B cell (primary cell): ENCODE data around the gene ZNF302.

ENCODE experiments used
- EZH2 ChIP-seq: IDR thresholded peaks from 2 replicates; pipeline ENCODE4 v1.6.1; 2012; ENCODE audit warnings: borderline replicate concordance, low read depth, mild to moderate bottlenecking, moderate library complexity, low read length; ENCODE audit not compliant: insufficient read depth, poor library complexity, severe bottlenecking
- TF ChIP-seq, protein P1 (sequence below): fragments of 200-600 bp; IDR thresholded peaks from one replicate; pipeline ENCODE4 v1.8.0; 2022; ENCODE audit warnings: antibody characterized with exemption, mild to moderate bottlenecking

DNA sequence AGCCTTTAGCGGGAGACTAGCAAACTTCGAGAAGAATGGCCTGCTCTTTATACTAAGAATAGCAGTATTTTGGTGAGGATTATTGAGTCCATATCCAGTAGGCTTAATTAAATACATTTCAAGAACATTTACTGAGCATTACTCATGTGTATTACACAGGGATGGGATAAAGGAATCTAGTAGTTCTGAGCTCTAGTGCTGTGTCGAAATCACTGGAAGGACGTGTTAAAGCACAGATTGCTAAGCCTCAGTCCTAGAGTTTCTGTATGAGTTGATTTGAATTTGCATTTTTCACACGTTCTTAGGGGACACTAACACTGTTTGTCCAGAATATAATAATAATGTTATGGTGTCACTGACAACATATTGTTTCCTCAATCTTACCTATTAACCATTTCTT, 9.0 kb downstream of the ZNF302 start:
- TF ChIP-seq, protein P1, sequence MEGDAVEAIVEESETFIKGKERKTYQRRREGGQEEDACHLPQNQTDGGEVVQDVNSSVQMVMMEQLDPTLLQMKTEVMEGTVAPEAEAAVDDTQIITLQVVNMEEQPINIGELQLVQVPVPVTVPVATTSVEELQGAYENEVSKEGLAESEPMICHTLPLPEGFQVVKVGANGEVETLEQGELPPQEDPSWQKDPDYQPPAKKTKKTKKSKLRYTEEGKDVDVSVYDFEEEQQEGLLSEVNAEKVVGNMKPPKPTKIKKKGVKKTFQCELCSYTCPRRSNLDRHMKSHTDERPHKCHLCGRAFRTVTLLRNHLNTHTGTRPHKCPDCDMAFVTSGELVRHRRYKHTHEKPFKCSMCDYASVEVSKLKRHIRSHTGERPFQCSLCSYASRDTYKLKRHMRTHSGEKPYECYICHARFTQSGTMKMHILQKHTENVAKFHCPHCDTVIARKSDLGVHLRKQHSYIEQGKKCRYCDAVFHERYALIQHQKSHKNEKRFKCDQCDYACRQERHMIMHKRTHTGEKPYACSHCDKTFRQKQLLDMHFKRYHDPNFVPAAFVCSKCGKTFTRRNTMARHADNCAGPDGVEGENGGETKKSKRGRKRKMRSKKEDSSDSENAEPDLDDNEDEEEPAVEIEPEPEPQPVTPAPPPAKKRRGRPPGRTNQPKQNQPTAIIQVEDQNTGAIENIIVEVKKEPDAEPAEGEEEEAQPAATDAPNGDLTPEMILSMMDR = no peak
- TF ChIP-seq EZH2 = no peak
